GOT3 (cell line): Measurements from ENCODE around the gene HNRNPUL2.
A peak's percentile ranks its signal among the peaks of the same experiment; 100 is the strongest.
"Not testable (repeated sequence)": the region's sequence is repeated elsewhere in the genome, so short reads cannot be mapped to it uniquely, and the experiment has no call there.

ENCODE experiments used
- DNase-seq: peaks from one replicate; lab custom pipeline; 2025; ENCODE audit warnings: mixed read lengths; lab: John Stamatoyannopoulos, UW

Gene HNRNPUL2

GRCh38 chr11:62727165-62727871, at the start of gene HNRNPUL2:
HNRNPUL2 (minus strand) TSS chr11:62727457; CDS start chr11:62727156, 301 bp downstream.
- DNase-seq: peak; percentile 96

- no peak for DNase-seq
Observed at GRCh38 chr11:62775646-62776045, 48.4 kb upstream of the HNRNPUL2 start.

- no peak for DNase-seq
Observed at GRCh38 chr11:62774407-62774806, 47.1 kb upstream of the HNRNPUL2 start.

DNA sequence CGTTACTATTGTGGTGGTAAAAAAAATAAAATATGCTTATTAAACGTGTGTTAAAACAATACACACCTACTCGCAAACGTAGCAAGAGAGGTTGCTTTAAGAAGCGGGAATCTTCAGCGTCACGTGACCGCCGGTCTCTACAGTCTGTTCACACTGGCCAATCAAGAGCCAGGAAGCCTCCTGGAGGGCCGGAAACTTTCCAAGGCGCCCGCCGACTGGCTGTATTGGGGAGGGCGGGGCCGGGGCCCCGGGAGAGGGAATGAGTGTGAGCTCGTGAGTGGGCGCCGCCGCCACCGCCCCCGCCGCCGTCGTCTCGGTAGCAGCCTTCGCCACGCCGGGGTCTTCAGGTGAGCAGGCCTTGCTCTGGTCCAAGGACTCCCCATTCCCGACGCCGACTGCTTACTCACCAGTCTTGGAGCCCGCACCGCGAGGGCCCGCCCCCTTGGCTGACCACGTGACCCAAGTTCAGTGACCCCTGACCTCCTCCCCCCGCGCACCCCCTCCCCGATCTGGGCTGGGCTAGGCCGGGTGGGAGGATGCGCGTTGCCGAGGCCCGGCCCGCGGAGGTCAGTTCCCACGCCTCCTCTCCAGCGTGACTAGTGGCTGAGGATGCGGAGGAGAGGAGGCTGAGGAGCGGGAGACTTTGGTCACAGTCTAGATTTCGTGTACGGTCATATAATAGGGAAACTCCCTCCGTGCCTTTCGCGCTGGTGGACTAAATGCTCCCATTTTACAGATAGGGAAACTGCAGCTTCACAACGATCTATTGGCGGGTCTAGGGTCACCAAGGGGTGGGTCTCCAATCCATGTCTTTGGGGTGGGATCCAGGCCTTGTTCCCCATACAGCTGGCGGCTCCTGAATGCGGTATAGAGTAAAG, 44.1 kb upstream of the HNRNPUL2 start, which contains the start of gene TAF6L:
Gene TAF6L (plus strand): TSS at position 253 of the 878 bp plus-strand sequence. CDS start 4,388 bp downstream, outside the sequence.
- peak; percentile 90 for DNase-seq

DNA sequence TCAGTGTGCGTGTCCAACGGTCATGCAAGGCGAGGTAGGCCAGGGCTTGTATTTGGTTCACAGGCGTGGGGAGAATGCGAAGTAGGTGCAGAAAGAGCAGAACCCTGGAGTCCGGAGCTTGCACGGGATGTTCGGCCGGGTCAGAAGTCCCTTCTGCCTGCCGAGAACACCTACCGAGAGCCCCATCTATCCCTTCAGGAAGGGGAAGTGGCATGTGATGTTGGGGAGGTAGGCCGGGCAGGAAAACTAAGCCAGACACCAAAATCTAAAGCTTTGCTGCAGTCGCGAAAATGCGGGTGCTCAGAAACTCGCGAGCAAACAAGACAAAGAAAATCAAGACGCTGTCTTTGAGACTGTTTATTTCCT, 43.5 kb upstream of the HNRNPUL2 start:
- DNase-seq: no peak

GRCh38 chr11:62760867-62761227, 33.6 kb upstream of the HNRNPUL2 start:
- not testable (repeated sequence) for DNase-seq

DNA sequence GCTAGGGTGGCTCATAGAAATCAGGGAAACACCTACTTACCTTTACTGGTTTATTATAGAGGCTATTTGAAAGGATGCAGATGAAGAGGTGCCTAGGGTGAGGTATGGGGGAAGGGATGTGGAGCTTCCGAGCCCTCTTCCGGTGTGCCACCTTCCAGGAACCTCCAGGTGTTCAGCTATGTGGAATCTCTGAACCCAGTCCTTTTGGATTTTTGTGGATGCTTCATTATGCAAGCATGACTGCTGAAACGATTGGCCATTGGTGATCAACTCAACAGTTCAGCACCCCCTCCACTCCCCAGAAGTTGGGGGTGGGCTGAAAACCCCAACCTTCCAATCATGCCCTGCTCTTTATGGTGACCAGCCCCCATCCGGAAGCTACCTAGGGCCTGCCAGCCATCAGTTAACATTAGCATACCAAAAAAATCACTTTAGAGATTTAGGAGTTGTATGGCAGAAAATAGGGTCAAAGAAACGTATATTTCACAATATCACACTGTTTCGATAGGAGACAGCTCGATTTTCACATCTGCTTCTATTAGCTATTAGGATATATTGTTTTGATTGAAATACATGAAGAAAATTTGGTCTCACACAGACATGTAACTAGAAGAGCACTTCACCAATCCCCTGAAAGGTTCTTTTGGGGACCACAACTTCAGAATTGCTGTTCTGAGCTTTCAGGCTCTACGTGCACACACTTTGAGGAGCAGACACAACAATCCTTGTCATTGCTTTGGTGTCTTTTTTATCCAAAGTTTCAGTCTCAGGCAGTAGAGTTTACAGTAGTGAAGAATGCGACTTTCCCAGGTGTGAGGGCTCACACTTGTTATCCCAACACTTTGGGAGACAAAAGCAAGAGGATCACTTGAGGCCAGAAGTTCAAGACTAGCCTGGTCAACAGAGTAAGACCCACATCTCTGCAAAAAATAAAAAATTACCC, 30.9 kb upstream of the HNRNPUL2 start:
- DNase-seq: no peak

- DNase-seq: no peak
Observed at GRCh38 chr11:62755086-62755615, 27.9 kb upstream of the HNRNPUL2 start.

- peak; percentile 94 for DNase-seq
Observed at GRCh38 chr11:62753736-62754603, 26.7 kb upstream of the HNRNPUL2 start, which contains the start of gene ZBTB3. ZBTB3 (minus strand) TSS chr11:62754160; CDS start chr11:62753664, 496 bp downstream.

- DNase-seq: no peak
Observed at GRCh38 chr11:62752994-62753735, 25.9 kb upstream of the HNRNPUL2 start.

GRCh38 chr11:62752177-62752785, 25.0 kb upstream of the HNRNPUL2 start:
- DNase-seq: no peak

DNA sequence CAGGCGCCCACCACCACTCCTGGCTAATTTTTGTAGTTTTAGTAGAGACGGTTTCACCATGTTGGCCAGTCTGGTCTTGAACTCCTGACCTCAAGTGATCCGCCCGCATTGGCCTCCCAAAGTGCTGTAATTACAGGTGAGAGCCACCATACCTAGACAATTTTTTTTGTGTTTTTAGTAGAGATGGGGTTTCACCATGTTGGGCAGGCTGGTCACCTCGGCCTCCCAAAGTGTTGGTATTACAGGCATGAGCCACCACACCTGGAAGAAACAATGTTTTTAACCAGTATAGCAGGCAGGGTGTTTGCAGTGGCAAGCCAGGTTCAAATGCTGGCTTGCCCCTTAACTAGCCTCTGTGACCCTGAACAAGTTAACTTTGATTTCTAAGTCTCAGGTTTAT, 22.7 kb upstream of the HNRNPUL2 start:
- not testable (repeated sequence) for DNase-seq

GRCh38 chr11:62747475-62748160, 20.4 kb upstream of the HNRNPUL2 start:
- DNase-seq: no peak

DNA sequence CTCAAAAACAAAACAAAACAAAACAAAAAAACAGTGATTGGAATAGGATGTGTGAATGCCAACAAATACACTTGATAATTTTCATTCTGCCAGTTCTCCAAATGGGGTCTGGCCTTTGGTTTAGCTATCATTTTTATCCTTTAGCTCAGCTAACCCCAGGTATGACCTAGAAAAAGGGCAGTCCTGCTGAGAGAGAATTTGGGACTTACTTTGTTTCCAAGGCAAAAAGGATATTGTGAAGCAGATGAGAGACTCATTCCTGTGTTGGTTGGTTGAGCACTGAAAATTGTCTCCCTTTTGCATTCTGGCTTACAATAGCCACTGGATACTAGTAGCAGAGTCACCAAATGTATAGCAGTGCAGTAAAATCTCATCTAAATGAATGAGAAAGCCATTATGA, 9.9 kb upstream of the HNRNPUL2 start:
- no peak for DNase-seq

- DNase-seq: no peak
Observed at GRCh38 chr11:62732830-62733229, 5.6 kb upstream of the HNRNPUL2 start.

DNA sequence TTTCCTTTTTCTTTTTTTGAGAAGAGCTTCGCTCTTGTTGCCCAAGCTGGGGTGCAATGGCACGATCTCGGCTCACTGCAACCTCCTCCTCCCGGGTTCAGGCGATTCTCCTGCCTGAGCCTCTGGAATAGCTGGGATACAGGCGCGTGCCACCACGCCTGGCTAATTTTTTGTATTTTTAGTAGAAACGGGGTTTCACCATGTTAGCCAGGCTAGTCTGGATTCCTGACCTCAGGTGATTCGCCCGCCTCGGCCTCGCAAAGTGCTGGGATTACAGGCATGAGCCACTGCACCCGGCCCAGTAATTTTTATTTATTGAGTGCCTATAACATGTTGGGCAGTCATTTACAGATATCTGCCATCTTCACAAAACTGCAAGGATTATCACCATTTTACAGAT, 2.8 kb upstream of the HNRNPUL2 start:
- DNase-seq: not testable (repeated sequence)

GRCh38 chr11:62728171-62728988, 1.1 kb upstream of the HNRNPUL2 start, which contains the start of gene TTC9C:
TTC9C (plus strand) TSS chr11:62728486; CDS start chr11:62728849, 363 bp downstream.
- DNase-seq: peak; percentile 48

DNA sequence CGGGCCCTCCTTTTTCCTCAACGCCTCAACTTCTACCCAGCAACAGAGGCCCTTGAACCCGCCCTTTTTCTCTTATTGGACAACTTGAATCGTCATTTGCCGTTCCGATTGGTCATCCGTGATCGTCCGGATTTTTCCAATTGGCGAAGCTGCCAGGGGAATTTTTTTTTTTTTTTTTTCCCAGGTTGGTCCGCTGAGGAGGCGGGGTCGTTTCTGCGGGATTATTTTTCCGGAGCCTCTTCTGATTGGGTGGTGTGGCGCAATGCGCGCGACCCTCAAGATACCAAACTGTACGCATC, 564 bp upstream of the HNRNPUL2 start:
- peak; percentile 80 for DNase-seq
